ENCODE measurements around the gene EPHB4.

GRCh38 chr7:100835903-100836811, 8.8 kb upstream of the EPHB4 start:
- TF ChIP-seq IRF1 (CRISPR knock-in tag; IDR thresholded peaks at IDR 0.05) (0 out of 2 replicates have a peak, but pooled peaks have one; percentile 45), CTCF (IDR thresholded peaks at IDR 0.05) (no peak), USF2 (CRISPR knock-in tag; IDR thresholded peaks at IDR 0.05) (no peak; the same call in 1 of the 2 replicates), NFYB (CRISPR knock-in tag; conservative IDR thresholded peaks at IDR 0.05; ENCODE audit: low read depth) (no peak), SP1 (CRISPR knock-in tag; conservative IDR thresholded peaks at IDR 0.05) (peak; percentile 57), E2F1 (CRISPR knock-in tag; IDR thresholded peaks at IDR 0.05) (no peak), ZBTB43 (CRISPR knock-in tag; IDR thresholded peaks at IDR 0.05) (no peak), CREB1 (CRISPR knock-in tag; IDR thresholded peaks at IDR 0.05) (0 out of 2 replicates have a peak, but pooled peaks have one; percentile 30), ETV6 (CRISPR knock-in tag; IDR thresholded peaks at IDR 0.05) (no peak)
